ENCODE data around the gene GYG1.

GYG1 gene
- 30.8 to 88.9 (median 40.3) reads per million in 3 donors for total RNA-seq

DNA sequence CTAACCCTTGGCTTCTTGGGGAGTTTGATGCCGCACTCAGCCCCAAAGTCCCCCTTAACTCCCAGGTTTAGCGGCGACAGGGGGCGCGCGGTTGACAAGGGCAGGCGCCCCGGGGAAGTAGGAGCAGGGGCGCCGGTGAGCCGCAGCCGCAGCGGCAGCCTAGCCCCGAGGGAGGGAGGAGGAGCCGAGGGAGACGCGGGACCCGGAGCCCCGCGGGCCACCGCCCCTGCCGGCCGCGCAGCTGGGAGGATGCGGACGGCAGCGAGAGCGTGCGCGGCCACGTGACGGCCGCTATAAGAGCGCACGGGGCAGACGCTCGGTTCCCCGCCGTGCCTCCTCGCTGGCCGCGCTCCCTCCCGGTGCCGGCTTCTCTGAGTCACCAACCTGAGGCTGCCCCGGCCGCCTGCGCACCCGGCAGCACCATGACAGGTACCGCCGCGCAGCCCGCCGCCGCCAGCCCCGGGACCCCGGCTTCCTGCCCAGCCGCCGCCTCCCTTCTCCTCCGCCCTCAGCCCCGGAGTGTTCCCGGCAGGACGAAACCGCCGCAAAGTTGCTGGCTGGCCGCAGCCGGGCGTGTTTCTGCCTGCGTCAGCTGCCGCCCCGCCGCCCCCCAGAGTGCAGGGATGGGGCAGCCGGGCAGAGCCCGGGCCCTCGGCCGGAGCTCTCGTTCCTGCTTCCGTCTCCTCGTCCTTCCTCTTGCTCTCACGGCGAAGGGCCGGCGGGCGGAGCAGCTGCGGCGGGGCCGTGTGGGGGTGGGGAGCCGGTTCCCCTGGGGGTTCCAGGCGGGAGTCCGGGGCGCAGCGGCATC lies at the start of gene GYG1:
Gene GYG1, plus strand, starts transcription at position 322 of the 808 bp plus-strand sequence. Its CDS starts 101 bp downstream, at position 423.
- Histone ChIP-seq H3K4me1 (ENCODE audit: control insufficient read depth, insufficient read depth, low read length, poor library complexity, severe bottlenecking) (peaks cover 17% of the 10 kb centered on the region), H3K9me3 (ENCODE audit: control insufficient read depth, low read length) (no peaks in the 10 kb centered on the region), H3K36me3 (ENCODE audit: control insufficient read depth, insufficient read depth, low read length) (no peaks in the 10 kb centered on the region), H3K4me3 (ENCODE audit: insufficient read depth, low read depth, low read length, poor library complexity, severe bottlenecking) (peak within 1 kb of the TSS; percentile 83), H3K27me3 (replicated peaks; ENCODE audit: control insufficient read depth, insufficient read depth, low read length, poor library complexity, severe bottlenecking) (no peaks in the 10 kb centered on the region), H3K27ac (ENCODE audit: insufficient read depth, low read length, poor library complexity, severe bottlenecking) (peak within 1 kb of the TSS; percentile 74)
- DNase-seq: peak; percentile 72 to 82 (median 75)

DNA sequence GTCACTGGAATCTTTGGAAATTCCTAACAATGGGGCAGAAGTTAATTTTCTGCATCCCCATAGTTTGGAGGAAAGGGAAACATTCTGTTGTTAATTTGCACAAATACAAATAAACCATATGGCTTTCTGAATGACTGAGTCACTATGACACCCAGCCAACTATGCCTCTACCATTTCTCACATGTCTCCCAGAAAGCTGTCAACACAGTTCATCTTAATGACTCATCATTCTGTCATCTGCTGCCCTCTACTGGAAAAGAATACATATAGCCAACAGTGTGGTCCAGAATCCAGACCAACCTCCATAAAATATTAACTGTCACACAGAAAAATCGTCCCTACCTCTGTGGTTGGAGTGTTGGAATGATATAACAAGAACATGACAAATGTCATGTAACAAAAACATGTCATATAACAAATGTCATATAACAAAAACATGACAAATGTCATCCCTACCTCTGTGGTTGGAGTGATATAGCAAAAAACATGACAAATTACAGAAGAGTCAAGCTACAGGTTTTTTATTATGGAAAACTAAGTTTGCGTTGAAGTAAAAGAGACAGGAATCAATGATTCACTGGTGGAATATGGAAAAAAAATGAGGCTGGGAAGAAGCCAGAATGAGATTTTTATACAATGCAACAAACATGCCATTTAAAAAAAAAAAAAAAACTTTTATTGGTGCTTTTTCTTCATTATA lies 47.7 kb upstream of the GYG1 start:
- Histone ChIP-seq H3K27ac (ENCODE audit: insufficient read depth, low read length, poor library complexity, severe bottlenecking) (no peak overlapping the region), H3K36me3 (ENCODE audit: control insufficient read depth, insufficient read depth, low read length) (no peaks in the 10 kb centered on the region), H3K4me1 (ENCODE audit: control insufficient read depth, insufficient read depth, low read length, poor library complexity, severe bottlenecking) (no peaks in the 10 kb centered on the region), H3K9me3 (ENCODE audit: control insufficient read depth, low read length) (no peaks in the 10 kb centered on the region), H3K4me3 (ENCODE audit: insufficient read depth, low read depth, low read length, poor library complexity, severe bottlenecking) (no peak overlapping the region), H3K27me3 (replicated peaks; ENCODE audit: control insufficient read depth, insufficient read depth, low read length, poor library complexity, severe bottlenecking) (no peaks in the 10 kb centered on the region)
- DNase-seq: no peak

DNA sequence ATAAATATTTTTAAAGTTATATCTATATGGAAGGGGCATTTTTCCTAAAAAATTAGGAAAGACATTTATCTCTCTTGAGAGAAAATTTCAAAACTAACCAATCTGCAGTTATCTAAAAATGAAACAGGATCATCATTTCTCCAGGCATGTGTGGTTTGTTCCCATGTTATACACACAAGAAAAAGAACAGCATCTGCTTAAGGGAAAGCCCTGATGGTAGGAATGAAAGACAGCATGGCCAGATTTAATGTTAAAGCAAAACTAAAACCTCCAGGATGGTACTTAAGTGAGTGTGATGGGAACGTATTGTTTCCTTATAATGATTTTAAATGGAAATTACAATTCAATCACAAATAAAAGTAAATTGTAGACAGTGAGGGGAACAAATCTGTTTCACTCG lies 46.2 kb upstream of the GYG1 start:
- no peaks in the 10 kb centered on the region for H3K27me3 ChIP-seq (replicated peaks; ENCODE audit: control insufficient read depth, insufficient read depth, low read length, poor library complexity, severe bottlenecking)

DNA sequence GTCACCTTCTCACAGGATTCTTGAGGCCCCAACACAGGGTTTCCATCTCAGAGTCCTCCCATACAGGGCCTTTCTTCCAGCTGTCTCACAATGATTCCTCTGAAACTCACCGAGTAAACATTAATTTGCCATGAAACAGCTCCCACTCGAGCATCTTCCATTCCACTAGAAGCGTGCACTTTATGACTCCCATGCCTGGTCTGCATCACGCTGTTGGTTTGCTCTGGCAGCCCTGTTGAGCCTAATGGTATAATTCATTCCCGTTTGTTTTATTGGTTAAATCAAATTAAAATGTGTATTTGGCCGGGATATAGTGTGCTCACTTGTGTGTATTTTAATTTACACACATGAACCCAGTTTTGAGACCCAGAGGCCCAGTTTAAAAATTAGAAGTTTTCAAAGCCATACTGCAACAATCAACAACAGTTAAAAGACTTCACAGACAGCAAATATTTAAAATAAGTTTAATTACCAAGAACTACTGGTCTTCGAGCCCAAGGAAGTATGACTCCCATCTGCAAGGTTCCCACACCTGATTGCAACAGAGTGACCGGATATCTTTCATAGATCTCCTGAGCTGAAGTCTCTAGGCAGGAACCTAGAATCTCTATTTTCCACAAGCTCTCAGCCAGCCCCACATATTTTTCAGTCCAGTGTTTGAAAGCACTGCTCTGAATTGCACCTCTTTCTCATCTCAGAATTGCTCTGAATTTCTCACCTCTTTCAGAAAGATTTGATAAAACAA lies 42.3 kb upstream of the GYG1 start:
- no peak overlapping the region for H3K27ac ChIP-seq (ENCODE audit: insufficient read depth, low read length, poor library complexity, severe bottlenecking)
- no peak for DNase-seq
- H3K36me3 ChIP-seq (ENCODE audit: control insufficient read depth, insufficient read depth, low read length): no peaks in the 10 kb centered on the region

More for the DNA sequence above, 46.2 kb upstream of the GYG1 start:
- Histone ChIP-seq H3K27ac (ENCODE audit: insufficient read depth, low read length, poor library complexity, severe bottlenecking) (no peak overlapping the region), H3K4me3 (ENCODE audit: insufficient read depth, low read depth, low read length, poor library complexity, severe bottlenecking) (no peak overlapping the region), H3K9me3 (ENCODE audit: control insufficient read depth, low read length) (no peaks in the 10 kb centered on the region), H3K36me3 (ENCODE audit: control insufficient read depth, insufficient read depth, low read length) (no peaks in the 10 kb centered on the region), H3K4me1 (ENCODE audit: control insufficient read depth, insufficient read depth, low read length, poor library complexity, severe bottlenecking) (no peaks in the 10 kb centered on the region)
- DNase-seq: no peak

DNA sequence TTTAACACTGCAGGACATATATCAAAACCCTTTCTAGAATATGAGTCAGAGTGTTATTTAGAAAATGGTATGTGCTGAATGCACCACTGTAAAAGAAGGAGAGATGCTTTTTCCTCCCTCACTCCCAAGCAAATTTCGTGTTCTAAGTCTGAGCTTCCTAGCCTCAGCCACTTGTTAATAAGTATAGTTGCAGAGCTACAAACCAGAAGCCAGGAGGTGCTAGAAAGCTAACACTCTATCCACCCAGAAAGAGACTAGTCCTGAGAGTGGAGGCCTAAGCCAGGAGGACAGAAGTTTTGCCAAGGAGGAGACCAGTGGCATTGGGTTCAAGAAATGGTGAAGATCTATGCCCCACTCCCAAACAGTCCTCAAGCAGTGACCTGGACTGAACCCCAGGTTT lies 40.5 kb upstream of the GYG1 start:
- H3K9me3 ChIP-seq (ENCODE audit: control insufficient read depth, low read length): no peaks in the 10 kb centered on the region
- no peak overlapping the region for H3K4me3 ChIP-seq (ENCODE audit: insufficient read depth, low read depth, low read length, poor library complexity, severe bottlenecking)
- no peak overlapping the region for H3K27ac ChIP-seq (ENCODE audit: insufficient read depth, low read length, poor library complexity, severe bottlenecking)
- no peaks in the 10 kb centered on the region for H3K4me1 ChIP-seq (ENCODE audit: control insufficient read depth, insufficient read depth, low read length, poor library complexity, severe bottlenecking)
- DNase-seq: no peak
- H3K36me3 ChIP-seq (ENCODE audit: control insufficient read depth, insufficient read depth, low read length): no peaks in the 10 kb centered on the region
- H3K27me3 ChIP-seq (replicated peaks; ENCODE audit: control insufficient read depth, insufficient read depth, low read length, poor library complexity, severe bottlenecking): no peaks in the 10 kb centered on the region

More for the DNA sequence above, 42.3 kb upstream of the GYG1 start:
- Histone ChIP-seq H3K9me3 (ENCODE audit: control insufficient read depth, low read length) (no peaks in the 10 kb centered on the region), H3K4me1 (ENCODE audit: control insufficient read depth, insufficient read depth, low read length, poor library complexity, severe bottlenecking) (no peaks in the 10 kb centered on the region), H3K4me3 (ENCODE audit: insufficient read depth, low read depth, low read length, poor library complexity, severe bottlenecking) (no peak overlapping the region), H3K27me3 (replicated peaks; ENCODE audit: control insufficient read depth, insufficient read depth, low read length, poor library complexity, severe bottlenecking) (no peaks in the 10 kb centered on the region)

DNA sequence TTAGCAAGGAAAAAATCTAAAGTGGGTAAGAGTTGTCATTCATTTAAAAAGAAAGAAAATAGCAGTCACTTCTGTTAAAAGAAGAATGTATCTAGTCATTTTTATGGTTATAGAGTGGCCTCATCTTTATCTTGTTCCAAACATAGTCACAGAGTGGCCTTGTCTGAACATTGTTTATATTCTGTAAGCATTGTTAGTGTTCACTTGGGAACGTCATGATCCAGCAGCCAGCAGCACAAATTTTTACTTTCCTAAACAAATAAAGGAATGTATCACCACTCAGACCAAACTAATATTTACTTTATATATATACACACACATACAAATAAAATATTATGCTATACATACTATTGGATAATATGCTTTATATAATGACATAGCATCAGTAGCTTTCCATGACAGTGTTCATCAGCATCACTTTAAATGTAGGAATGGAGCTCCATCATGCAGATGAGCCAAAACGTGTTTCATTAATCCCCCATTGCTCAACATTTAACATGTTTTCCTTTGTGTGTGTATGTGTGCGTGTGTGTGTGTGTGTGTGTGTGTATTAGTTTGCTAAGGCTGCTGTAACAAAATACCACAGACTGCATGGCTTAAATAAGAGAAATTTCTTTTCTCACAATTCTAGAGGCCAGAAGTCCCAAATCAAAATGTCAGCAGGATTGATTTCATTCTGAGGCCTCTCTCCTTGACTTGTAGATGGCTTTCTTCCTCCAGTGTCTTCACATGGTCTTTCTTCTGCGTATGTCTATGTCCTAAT lies 39.6 kb upstream of the GYG1 start:
- Histone ChIP-seq H3K27ac (ENCODE audit: insufficient read depth, low read length, poor library complexity, severe bottlenecking) (no peak overlapping the region), H3K27me3 (replicated peaks; ENCODE audit: control insufficient read depth, insufficient read depth, low read length, poor library complexity, severe bottlenecking) (no peaks in the 10 kb centered on the region), H3K36me3 (ENCODE audit: control insufficient read depth, insufficient read depth, low read length) (no peaks in the 10 kb centered on the region), H3K9me3 (ENCODE audit: control insufficient read depth, low read length) (no peaks in the 10 kb centered on the region), H3K4me3 (ENCODE audit: insufficient read depth, low read depth, low read length, poor library complexity, severe bottlenecking) (no peak overlapping the region), H3K4me1 (ENCODE audit: control insufficient read depth, insufficient read depth, low read length, poor library complexity, severe bottlenecking) (no peaks in the 10 kb centered on the region)
- DNase-seq: no peak

DNA sequence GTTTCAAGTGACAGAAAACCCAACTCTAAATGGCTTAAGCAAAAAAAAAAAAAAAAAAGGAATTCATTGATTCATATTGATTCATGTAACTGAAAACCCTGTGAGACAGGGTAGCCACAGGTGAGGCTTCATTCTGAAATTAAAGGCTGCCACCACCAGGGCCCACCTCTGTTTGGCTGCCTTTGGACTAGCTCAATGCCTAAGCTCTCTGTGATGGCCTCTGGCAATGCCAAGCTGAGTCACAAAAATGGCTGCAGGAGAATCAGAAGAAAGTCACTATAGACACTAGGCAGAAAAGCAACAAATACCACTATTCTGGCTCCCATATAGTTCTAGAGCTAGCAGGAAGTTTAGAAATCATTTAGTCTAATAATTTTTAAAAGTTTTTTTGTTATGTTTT lies 38.2 kb upstream of the GYG1 start:
- Histone ChIP-seq H3K9me3 (ENCODE audit: control insufficient read depth, low read length) (no peaks in the 10 kb centered on the region), H3K4me3 (ENCODE audit: insufficient read depth, low read depth, low read length, poor library complexity, severe bottlenecking) (no peak overlapping the region), H3K27me3 (replicated peaks; ENCODE audit: control insufficient read depth, insufficient read depth, low read length, poor library complexity, severe bottlenecking) (no peaks in the 10 kb centered on the region), H3K27ac (ENCODE audit: insufficient read depth, low read length, poor library complexity, severe bottlenecking) (no peak overlapping the region), H3K4me1 (ENCODE audit: control insufficient read depth, insufficient read depth, low read length, poor library complexity, severe bottlenecking) (no peaks in the 10 kb centered on the region), H3K36me3 (ENCODE audit: control insufficient read depth, insufficient read depth, low read length) (no peaks in the 10 kb centered on the region)
- DNase-seq: no peak

DNA sequence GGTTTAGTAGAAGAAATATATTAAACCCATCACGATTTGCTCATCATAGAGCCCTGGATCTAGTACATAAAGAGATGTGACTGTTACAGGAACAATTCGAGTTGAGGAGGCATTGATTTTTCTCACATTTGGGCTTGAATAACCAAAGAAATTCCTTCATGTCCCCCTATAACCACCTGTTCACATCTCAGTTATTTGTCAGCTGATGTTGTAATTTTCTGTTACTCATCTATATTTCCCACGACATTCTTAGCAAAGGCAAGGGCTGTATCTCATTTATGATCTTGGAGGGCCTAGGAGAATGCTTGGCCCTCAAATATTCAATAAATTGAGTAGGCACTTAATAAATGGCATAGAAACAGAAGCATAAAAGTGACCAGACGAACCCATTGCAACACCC lies 36.4 kb upstream of the GYG1 start:
- Histone ChIP-seq H3K36me3 (ENCODE audit: control insufficient read depth, insufficient read depth, low read length) (no peaks in the 10 kb centered on the region), H3K27me3 (replicated peaks; ENCODE audit: control insufficient read depth, insufficient read depth, low read length, poor library complexity, severe bottlenecking) (no peaks in the 10 kb centered on the region), H3K4me3 (ENCODE audit: insufficient read depth, low read depth, low read length, poor library complexity, severe bottlenecking) (no peak overlapping the region), H3K4me1 (ENCODE audit: control insufficient read depth, insufficient read depth, low read length, poor library complexity, severe bottlenecking) (no peaks in the 10 kb centered on the region), H3K9me3 (ENCODE audit: control insufficient read depth, low read length) (no peaks in the 10 kb centered on the region), H3K27ac (ENCODE audit: insufficient read depth, low read length, poor library complexity, severe bottlenecking) (no peak overlapping the region)
- DNase-seq: no peak

DNA sequence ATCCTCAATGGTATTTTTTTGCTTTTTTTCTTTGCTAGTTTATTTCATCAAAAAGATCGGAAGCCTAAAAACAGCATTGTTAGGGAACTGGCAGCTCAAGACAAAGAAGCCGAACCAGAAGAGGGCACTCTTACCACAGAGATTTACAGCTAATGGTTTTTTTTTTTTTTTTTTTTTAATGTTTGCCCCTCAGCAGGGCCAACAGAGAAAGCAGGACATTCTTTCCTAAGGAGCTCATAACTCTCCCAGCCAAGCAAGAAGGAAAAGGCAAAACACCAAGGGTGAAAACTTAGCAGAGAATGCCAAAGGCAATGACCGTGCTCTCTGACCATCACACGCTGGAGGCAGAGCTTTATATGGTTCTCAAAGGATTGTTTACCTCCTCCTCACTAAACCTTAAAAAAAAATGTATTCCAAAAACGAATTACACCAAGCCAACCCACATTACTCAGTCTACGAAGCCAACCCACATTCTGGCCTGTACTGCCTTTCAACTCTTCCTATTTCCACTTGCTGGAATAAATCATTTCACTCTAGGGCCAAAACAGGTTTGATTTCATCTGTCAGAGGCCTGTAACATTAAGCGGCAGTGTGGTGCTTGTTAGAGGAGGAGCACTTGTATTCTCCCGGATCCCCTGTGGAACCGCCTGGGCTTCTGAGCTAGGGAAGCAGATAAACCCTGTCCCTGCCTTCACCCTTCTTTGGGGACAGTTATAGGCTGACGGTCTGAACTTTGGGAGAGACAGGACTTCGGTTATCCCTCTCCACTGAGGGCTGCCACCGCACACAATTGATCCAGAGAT lies 35.6 kb upstream of the GYG1 start:
- Histone ChIP-seq H3K36me3 (ENCODE audit: control insufficient read depth, insufficient read depth, low read length) (no peaks in the 10 kb centered on the region), H3K4me1 (ENCODE audit: control insufficient read depth, insufficient read depth, low read length, poor library complexity, severe bottlenecking) (no peaks in the 10 kb centered on the region), H3K27ac (ENCODE audit: insufficient read depth, low read length, poor library complexity, severe bottlenecking) (no peak overlapping the region), H3K27me3 (replicated peaks; ENCODE audit: control insufficient read depth, insufficient read depth, low read length, poor library complexity, severe bottlenecking) (no peaks in the 10 kb centered on the region), H3K4me3 (ENCODE audit: insufficient read depth, low read depth, low read length, poor library complexity, severe bottlenecking) (no peak overlapping the region), H3K9me3 (ENCODE audit: control insufficient read depth, low read length) (no peaks in the 10 kb centered on the region)
- DNase-seq: peak in 1 of 3 donors; percentile 11

Measured in effector memory CD4-positive, alpha-beta T cell (primary cell).